SK-N-DZ (cell line): ENCODE measurements around the gene MSH5.
"Not testable (repeated sequence)": the region's sequence is repeated elsewhere in the genome, so short reads cannot be mapped to it uniquely, and the experiment has no call there.

Experiments used
- DNase-seq: peaks from one replicate; pipeline ENCODE4 v3.0.0-alpha.2; 2015; ENCODE audit warnings: low spot score
- small RNA-seq, 2 experiments: library from RNA; depleted of rRNA; stranded (forward); fragments of <200 nt; gene quantifications; one replicate each; pipeline ENCODE3, GENCODE V24; 2014

MSH5 gene

GRCh38 chr6:31801031-31801927 is 61.5 kb downstream of the MSH5 start:
- not testable (repeated sequence) for DNase-seq

GRCh38 chr6:31805939-31806469 is 66.2 kb downstream of the MSH5 start:
- DNase-seq: no peak

GRCh38 chr6:31806470-31807272 is 66.9 kb downstream of the MSH5 start, which contains the start of gene LSM2:
LSM2 (minus strand) TSS chr6:31806966; CDS start chr6:31806757, 209 bp downstream.
- DNase-seq: peak; percentile 96

DNA sequence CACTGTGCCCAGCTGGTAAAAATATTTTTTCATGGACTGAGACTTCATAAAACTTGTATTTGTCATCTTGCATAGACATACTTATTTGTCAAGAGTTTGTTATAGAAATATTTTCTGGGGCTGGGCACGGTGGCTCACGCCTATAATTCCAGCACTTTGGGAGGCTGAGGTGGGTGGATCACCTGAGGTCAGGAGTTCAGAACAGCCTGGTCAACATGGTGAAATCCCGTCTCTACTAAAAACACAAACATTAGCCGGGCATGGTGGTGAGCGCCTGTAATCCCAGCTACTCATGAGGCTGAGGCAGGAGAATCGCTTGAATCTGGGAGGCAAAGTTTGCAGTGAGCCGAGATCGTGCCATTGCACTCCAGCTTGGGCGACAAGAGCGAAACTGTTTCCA is 68.8 kb downstream of the MSH5 start:
- DNase-seq: not testable (repeated sequence)

GRCh38 chr6:31811645-31812044 is 71.8 kb downstream of the MSH5 start:
- no peak for DNase-seq

Small RNA genes lying within 50 kb of the gene (small RNA-seq; reads per million reads assigned to genes)
- 0 reads per million in 2 experiments for gene LY6G6D
- 0 to 0.04 reads per million in 2 experiments for gene MIR4646
- gene MSH5-SAPCD1: 0 reads per million in 2 experiments
- 0 reads per million in 2 experiments for gene RF00019
- gene RNU6-850P: 0 reads per million in 2 experiments
- gene SAPCD1: 0 reads per million in 2 experiments
